ENCODE results near the gene AQP2. TPM values are rescaled to one million over a fixed set of nuclear protein-coding genes. Genes with fewer than 3 reads are reported as not detected.

The AQP2 gene, protein sequence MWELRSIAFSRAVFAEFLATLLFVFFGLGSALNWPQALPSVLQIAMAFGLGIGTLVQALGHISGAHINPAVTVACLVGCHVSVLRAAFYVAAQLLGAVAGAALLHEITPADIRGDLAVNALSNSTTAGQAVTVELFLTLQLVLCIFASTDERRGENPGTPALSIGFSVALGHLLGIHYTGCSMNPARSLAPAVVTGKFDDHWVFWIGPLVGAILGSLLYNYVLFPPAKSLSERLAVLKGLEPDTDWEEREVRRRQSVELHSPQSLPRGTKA
- total RNA-seq (not detected), total RNA-seq (0 to 0.17 (median 0) reads per million in 172 experiments)
- not detected for polyA plus RNA-seq (2013, experiment 1 of 2)
- polyA plus RNA-seq (2013, experiment 2 of 2) = 0.01 TPM

DNA sequence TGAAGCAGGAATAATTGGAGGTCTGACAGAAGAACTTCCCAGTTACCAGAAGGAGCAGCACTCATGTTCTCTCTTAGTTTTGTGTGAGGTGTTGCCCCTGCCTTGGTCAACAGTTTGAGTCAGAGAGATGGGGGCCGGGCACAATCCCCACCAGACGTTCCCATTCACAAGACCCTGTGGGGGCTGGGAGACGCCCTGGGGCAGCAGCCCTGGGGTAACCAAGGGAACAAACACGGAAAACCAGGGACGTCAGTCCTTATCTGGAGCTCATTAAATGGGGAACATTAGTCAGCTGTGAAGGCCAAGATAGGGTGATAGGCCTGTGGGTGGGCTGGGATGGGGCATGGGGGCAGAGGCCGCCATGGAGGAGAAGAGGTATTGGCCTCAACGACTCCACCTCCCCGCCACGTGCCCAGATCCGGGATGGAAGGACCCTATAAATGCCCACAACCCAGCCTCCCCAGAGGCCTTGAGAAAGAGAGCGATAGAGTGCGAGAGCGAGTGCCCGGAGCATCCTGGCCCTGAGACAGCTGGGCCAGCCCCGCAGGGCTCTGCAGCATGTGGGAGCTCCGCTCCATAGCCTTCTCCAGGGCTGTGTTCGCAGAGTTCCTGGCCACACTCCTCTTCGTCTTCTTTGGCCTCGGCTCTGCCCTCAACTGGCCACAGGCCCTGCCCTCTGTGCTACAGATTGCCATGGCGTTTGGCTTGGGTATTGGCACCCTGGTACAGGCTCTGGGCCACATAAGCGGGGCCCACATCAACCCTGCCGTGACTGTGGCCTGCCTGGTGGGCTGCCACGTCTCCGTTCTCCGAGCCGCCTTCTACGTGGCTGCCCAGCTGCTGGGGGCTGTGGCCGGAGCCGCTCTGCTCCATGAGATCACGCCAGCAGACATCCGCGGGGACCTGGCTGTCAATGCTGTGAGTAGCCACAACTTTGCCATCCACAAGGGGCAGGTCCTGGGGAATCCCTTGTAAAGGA lies at the start of gene AQP2:
Gene AQP2 (plus strand): TSS at position 465 of the 979 bp plus-strand sequence. CDS start 94 bp downstream, at position 559.
- DNase-seq (peak in 1 of 14 experiments; percentile 9), ATAC-seq (ENCODE audit: poor library complexity) (no peak)
- Mint-ChIP-seq H3K4me3 (no peak within 1 kb of the TSS), H3K36me3 (ENCODE audit: low read depth) (no peaks in the 10 kb centered on the region), H3K27me3 (peaks cover 40% of the 10 kb centered on the region), H3K4me1 (ENCODE audit: low read depth) (peaks cover 8% of the 10 kb centered on the region), H3K27ac (no peak within 1 kb of the TSS), H3K9me3 (no peaks in the 10 kb centered on the region)
- H3K36me3 ChIP-seq (ENCODE audit: insufficient read depth, low read length) = no peaks in the 10 kb centered on the region
- peaks cover 0 to 3% of the 10 kb centered on the region in 2 experiments for H3K9me3 ChIP-seq (ENCODE audit: control insufficient read depth in 1 of 2, insufficient read depth in 1 of 2, low read length in 2 of 2)
- H3K4me1 ChIP-seq (ENCODE audit: insufficient read depth, low read length) = peaks cover 3% of the 10 kb centered on the region
- TF ChIP-seq, protein P1, sequence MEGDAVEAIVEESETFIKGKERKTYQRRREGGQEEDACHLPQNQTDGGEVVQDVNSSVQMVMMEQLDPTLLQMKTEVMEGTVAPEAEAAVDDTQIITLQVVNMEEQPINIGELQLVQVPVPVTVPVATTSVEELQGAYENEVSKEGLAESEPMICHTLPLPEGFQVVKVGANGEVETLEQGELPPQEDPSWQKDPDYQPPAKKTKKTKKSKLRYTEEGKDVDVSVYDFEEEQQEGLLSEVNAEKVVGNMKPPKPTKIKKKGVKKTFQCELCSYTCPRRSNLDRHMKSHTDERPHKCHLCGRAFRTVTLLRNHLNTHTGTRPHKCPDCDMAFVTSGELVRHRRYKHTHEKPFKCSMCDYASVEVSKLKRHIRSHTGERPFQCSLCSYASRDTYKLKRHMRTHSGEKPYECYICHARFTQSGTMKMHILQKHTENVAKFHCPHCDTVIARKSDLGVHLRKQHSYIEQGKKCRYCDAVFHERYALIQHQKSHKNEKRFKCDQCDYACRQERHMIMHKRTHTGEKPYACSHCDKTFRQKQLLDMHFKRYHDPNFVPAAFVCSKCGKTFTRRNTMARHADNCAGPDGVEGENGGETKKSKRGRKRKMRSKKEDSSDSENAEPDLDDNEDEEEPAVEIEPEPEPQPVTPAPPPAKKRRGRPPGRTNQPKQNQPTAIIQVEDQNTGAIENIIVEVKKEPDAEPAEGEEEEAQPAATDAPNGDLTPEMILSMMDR (IDR thresholded peaks at IDR 0.05) = no peak
- POLR2A ChIA-PET = no interaction called here
- intact Hi-C loops (cut with DNase I, micrococcal nuclease) = no loop called here
- no peak within 1 kb of the TSS for H3K4me3 ChIP-seq (ENCODE audit: low read length)
- peaks cover 12 to 28% of the 10 kb centered on the region in 2 experiments for H3K27me3 ChIP-seq (ENCODE audit: control insufficient read depth in 1 of 2, insufficient read depth in 2 of 2, low read length in 2 of 2)
- CTCF ChIA-PET = no interaction called here
- no peak within 1 kb of the TSS for H3K27ac ChIP-seq (ENCODE audit: low read depth in 1 of 2, low read length in 2 of 2)

DNA sequence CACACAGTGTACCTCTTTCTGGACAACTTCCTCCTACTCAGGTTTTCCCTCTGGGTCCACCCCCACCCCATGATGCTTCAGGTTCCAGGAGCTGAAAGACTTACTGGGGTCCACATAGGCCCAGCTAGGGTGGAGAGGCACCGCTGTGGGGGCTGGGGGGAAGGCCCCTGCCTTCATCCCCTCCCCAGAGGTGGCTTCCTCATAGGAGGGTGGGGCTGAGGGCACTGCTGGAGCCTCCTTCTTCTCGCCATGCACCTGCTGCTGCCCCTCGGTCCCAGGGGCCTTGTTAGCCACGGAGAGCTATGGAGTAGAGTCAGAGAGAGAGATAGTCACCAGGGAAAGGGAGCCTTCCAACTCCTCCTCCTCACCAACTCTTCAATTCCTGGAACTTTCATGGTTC lies 49.5 kb upstream of the AQP2 start:
- Histone ChIP-seq H3K27me3 (ENCODE audit: control insufficient read depth in 1 of 2, insufficient read depth in 2 of 2, low read length in 2 of 2) (no peaks in the 10 kb centered on the region), H3K9me3 (ENCODE audit: control insufficient read depth in 1 of 2, insufficient read depth in 1 of 2, low read length in 2 of 2) (no peaks in the 10 kb centered on the region), H3K36me3 (ENCODE audit: insufficient read depth, low read length) (no peaks in the 10 kb centered on the region), H3K4me3 (ENCODE audit: low read length) (no peak overlapping the region), H3K4me1 (ENCODE audit: insufficient read depth, low read length) (peaks cover 14% of the 10 kb centered on the region), H3K27ac (ENCODE audit: low read depth in 1 of 2, low read length in 2 of 2) (no peak overlapping the region)
- no peak for ATAC-seq (ENCODE audit: poor library complexity)
- peaks cover 13% of the 10 kb centered on the region for H3K27me3 Mint-ChIP-seq
- H3K4me3 Mint-ChIP-seq = no peak overlapping the region
- H3K27ac Mint-ChIP-seq = no peak overlapping the region
- no peak for DNase-seq
- TF ChIP-seq, protein P1 (IDR thresholded peaks at IDR 0.05) = no peak
- H3K9me3 Mint-ChIP-seq = no peaks in the 10 kb centered on the region
- H3K36me3 Mint-ChIP-seq (ENCODE audit: low read depth) = no peaks in the 10 kb centered on the region
- peaks cover 5% of the 10 kb centered on the region for H3K4me1 Mint-ChIP-seq (ENCODE audit: low read depth)
- POLR2A ChIA-PET = no interaction called here
- intact Hi-C loops (cut with DNase I, micrococcal nuclease) = no loop called here
- CTCF ChIA-PET = no interaction called here

DNA sequence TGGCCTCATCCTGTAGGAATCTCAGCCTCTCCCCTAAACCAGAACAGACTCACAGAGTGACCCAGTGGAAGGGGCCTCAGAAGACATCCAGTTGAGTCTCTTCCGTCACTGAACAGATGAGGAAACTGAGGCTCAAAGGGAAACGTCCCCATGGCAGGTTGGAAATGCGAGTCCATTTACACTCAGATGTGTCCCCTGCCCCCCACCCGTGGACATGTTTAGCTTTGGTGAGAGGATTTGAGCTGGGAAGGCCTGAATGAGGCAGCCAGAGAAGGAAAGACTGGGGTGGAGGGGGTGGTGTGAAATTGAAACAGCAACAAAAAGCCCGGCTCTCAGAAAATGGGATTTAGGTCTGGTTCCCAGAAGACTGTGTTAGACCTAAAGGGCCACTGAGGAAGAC lies 48.6 kb upstream of the AQP2 start:
- Histone ChIP-seq H3K36me3 (ENCODE audit: insufficient read depth, low read length) (no peaks in the 10 kb centered on the region), H3K9me3 (ENCODE audit: control insufficient read depth in 1 of 2, insufficient read depth in 1 of 2, low read length in 2 of 2) (no peaks in the 10 kb centered on the region), H3K4me3 (ENCODE audit: low read length) (no peak overlapping the region), H3K27me3 (ENCODE audit: control insufficient read depth in 1 of 2, insufficient read depth in 2 of 2, low read length in 2 of 2) (no peaks in the 10 kb centered on the region), H3K4me1 (ENCODE audit: insufficient read depth, low read length) (peaks cover 14% of the 10 kb centered on the region), H3K27ac (ENCODE audit: low read depth in 1 of 2, low read length in 2 of 2) (no peak overlapping the region)
- POLR2A ChIA-PET = no interaction called here
- TF ChIP-seq, protein P1 (IDR thresholded peaks at IDR 0.05) = no peak
- Mint-ChIP-seq H3K36me3 (ENCODE audit: low read depth) (no peaks in the 10 kb centered on the region), H3K4me1 (ENCODE audit: low read depth) (peaks cover 5% of the 10 kb centered on the region), H3K27me3 (peaks cover 15% of the 10 kb centered on the region), H3K4me3 (no peak overlapping the region), H3K27ac (no peak overlapping the region), H3K9me3 (no peaks in the 10 kb centered on the region)
- no peak for DNase-seq
- CTCF ChIA-PET = no interaction called here
- no peak for ATAC-seq (ENCODE audit: poor library complexity)
- intact Hi-C loops (cut with DNase I, micrococcal nuclease) = no loop called here

All from CD4-positive, alpha-beta T cell (primary cell).